ENCODE measurements around the gene PGAP6.
"Not testable (repeated sequence)": the region's sequence is repeated elsewhere in the genome, so short reads cannot be mapped to it uniquely, and the experiment has no call there.

Gene PGAP6

DNA sequence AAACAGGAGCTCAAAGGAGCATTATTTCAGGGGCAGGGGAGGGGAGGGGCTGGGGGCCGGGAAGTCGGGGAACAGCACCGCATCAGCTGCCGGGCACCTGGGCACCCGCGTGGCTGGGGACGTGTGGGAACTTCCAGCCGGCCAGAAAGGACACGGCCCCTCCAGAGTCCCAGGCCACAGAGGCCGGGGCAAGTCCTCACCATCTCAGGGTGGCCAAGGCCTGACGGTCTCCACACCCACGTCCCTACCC is 1.1 kb downstream of the PGAP6 start:
- FAIRE-seq (no peak), DNase-seq (ENCODE audit: insufficient read length, low spot score) (no peak)
- TF ChIP-seq, protein P1, sequence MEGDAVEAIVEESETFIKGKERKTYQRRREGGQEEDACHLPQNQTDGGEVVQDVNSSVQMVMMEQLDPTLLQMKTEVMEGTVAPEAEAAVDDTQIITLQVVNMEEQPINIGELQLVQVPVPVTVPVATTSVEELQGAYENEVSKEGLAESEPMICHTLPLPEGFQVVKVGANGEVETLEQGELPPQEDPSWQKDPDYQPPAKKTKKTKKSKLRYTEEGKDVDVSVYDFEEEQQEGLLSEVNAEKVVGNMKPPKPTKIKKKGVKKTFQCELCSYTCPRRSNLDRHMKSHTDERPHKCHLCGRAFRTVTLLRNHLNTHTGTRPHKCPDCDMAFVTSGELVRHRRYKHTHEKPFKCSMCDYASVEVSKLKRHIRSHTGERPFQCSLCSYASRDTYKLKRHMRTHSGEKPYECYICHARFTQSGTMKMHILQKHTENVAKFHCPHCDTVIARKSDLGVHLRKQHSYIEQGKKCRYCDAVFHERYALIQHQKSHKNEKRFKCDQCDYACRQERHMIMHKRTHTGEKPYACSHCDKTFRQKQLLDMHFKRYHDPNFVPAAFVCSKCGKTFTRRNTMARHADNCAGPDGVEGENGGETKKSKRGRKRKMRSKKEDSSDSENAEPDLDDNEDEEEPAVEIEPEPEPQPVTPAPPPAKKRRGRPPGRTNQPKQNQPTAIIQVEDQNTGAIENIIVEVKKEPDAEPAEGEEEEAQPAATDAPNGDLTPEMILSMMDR (IDR thresholded peaks at IDR 0.05; ENCODE audit: insufficient read depth, missing control alignments) = no peak

DNA sequence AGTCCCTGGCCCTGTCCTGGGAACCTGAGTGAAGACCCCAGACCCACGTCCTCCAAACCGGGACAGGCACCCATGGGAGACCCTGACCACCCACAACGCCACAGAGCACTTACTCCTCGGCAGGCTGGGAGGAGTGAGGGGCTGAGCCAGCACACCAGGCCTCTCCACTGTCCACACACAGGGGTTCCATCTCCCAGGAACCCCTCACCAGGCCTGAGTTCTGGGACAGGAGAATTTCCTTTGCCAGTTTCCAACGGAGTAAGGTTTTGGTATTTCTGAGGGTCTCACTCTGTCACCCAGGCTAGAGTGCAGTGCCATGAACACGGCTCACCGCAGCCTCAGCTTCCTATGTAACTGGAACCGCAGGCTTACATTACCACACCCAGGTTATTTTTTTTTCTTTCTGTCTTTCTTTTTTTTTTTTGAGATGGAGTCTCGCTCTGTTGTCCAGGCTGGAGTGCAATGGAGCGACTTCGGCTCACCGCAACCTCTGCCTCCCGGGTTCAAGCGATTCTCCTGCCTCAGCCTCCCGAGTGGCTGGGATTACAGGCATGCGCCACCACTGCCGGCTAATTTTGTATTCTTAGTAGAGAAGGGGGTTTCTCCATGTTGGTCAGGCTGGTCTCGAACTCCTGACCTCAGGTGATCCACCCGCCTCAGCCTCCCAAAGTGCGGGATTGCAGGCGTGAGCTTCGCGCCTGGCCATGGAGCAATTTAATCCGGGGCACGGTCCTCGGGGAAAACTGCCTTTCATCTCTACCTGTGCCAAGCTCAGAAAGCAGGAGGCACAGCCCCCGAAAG is 1.6 kb downstream of the PGAP6 start:
- DNase-seq (ENCODE audit: insufficient read length, low spot score) (no peak), FAIRE-seq (no peak)
- TF ChIP-seq, protein P1 (IDR thresholded peaks at IDR 0.05; ENCODE audit: insufficient read depth, missing control alignments) = no peak

DNA sequence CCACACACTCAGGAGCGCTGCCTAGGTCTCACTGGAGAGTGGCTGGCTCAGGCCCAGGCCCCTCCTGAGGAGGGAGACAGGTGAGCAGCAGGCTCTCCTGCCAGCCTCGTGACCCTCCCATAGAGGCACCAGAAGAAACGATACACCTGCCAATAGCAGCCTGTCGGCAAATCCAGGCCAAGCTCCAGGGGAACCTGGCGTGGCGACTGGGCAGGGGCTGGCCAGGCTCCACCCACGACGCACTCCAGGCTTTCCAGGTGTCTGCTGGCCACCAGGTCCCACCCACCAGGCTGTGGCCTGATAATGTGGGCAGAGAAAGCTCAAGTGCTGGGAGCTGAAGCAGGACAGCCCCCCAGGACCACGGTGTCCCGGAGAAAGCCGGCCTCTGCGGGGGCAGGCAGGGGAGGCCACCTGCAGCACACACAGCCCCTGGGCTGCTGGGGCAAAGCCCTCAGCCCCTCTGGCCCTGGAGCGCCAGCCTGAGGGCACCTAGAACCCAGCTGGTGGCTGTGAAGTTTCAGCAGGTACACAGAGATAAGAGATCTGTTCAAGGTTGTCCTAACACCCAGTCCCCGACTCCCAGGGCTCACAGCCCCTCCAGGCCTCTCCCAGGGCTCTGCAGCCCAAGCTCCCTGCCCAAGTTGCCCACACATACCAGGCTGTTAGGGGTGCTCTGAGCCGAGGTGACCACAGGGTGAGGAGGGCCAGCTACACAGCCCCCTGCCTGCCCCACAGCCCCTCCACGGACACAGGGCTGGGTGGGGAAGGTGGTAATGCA is 2.4 kb downstream of the PGAP6 start:
- TF ChIP-seq, protein P1 (IDR thresholded peaks at IDR 0.05; ENCODE audit: insufficient read depth, missing control alignments) = no peak
- no peak for DNase-seq (ENCODE audit: insufficient read length, low spot score)
- FAIRE-seq = no peak

DNA sequence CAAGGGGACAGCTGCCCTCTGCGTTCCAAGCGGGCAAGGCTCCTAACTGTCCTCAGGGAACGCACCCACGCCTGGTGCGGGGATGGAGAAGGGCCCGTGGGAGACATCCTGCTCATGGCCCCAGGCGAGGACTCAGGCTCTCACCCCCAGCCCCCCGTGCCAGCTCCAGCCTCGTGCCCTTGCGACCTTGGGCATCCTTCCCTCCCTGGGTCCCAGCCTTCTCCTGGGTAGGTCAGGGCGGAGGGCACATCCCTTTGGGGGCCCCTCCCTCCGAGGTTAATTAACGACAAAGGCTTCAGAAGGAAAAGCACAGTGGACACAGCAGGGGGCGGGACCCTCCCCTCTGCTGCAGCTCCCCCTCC is 3.0 kb downstream of the PGAP6 start:
- TF ChIP-seq, protein P1 (IDR thresholded peaks at IDR 0.05; ENCODE audit: insufficient read depth, missing control alignments) = no peak
- FAIRE-seq (no peak), DNase-seq (ENCODE audit: insufficient read length, low spot score) (no peak)

- not testable (repeated sequence) for FAIRE-seq; DNase-seq (ENCODE audit: insufficient read length, low spot score)
These were observed 3.5 kb downstream of the PGAP6 start for GRCh38 chr16:378113-378820.

DNA sequence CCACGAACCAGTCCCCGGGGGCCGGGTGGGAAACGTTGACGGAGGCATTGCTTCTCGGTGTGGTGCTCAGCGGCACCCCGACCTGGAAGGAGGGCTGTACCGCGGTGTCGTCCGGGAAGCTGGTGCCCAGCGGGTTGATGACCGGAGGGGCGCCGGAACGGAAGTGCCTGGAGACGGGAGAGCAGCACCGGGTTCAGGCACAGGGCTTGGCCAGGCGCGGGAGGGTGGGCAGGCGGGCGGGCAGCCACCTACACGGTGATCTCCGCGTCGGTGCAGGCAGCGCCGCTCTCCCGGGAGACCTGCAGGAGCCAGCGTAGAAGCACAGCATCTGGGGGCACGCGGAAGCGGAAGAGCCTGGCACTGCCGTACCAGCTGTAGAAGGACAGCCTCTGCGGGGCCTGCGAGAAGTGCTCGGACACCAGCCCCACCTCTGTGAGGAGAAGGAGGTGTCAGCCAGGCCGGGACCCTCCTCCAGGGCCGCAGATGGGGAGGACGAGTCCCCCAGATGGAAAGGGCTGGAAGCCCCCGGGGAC is 4.3 kb downstream of the PGAP6 start:
- no peak for FAIRE-seq
- no peak for DNase-seq (ENCODE audit: insufficient read length, low spot score)
- TF ChIP-seq, protein P1 (IDR thresholded peaks at IDR 0.05; ENCODE audit: insufficient read depth, missing control alignments) = no peak

GRCh38 chr16:376817-377418 is 4.9 kb downstream of the PGAP6 start:
- TF ChIP-seq, protein P1 (IDR thresholded peaks at IDR 0.05; ENCODE audit: insufficient read depth, missing control alignments) = no peak
- FAIRE-seq (no peak), DNase-seq (ENCODE audit: insufficient read length, low spot score) (no peak)
